ENCODE measurements around the gene PCSK4. TPM values are rescaled to one million over a fixed set of nuclear protein-coding genes. Genes with fewer than 3 reads are reported as not detected.
"Not testable (repeated sequence)": the region's sequence is repeated elsewhere in the genome, so short reads cannot be mapped to it uniquely, and the experiment has no call there.

PCSK4 gene
- total RNA-seq, 1 experiment from 2014 or later, result 9.1 TPM

DNA sequence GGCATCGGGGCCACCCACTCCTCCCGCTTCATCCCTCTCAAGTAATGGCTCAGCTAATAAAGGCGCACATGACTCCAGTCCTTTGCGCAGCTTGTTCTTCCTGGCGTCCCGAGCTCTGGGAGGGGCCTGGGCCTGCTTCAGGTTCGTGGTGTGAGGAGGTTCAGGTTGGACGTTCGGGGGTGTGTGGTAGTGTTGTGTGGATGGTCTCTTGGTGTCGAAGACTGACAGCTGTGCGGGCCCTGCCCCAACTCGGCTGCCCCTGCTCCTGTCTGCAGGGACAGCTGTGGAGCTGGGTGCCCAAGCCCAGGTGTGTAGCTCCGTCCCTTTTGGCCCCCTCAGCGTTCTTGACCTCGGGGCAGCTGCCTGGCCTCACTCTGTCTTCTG, 49.7 kb downstream of the PCSK4 start:
- H2BK12ac ChIP-seq (ENCODE audit: insufficient read length, low read depth, low read length), result no peak overlapping the region
- Mint-ChIP-seq H3K9me3 (no peaks in the 10 kb centered on the region), H3K27me3 (ENCODE audit: low read depth) (peaks cover 7% of the 10 kb centered on the region), H3K27ac (peak overlapping the region; percentile 68 to 92 (median 90); a peak in 3 of 7 replicates), H3K4me1 (peaks cover 0 to 22% of the 10 kb centered on the region in 2 experiments), H3K36me3 (ENCODE audit: insufficient read depth in 1 of 3, low read depth in 3 of 3) (peaks cover 29 to 55% (median 44%) of the 10 kb centered on the region in 3 experiments), H3K4me3 (peak overlapping the region; percentile 96 to 98)
- H2AK5ac ChIP-seq (ENCODE audit: insufficient read length, low read length), result no peak overlapping the region
- no peak for TF ChIP-seq CTCF (conservative IDR thresholded peaks at IDR 0.05)
- no peak for DNase-seq
- peaks cover 5% of the 10 kb centered on the region for H3K23me2 ChIP-seq (ENCODE audit: insufficient read length, low read depth, low read length, poor library complexity, severe bottlenecking)
- no peaks in the 10 kb centered on the region for H4K20me1 ChIP-seq (ENCODE audit: control insufficient read depth, insufficient read depth, insufficient read length)
- no peaks in the 10 kb centered on the region for H3K4me1 ChIP-seq (ENCODE audit: insufficient read depth, low read length)
- no peak overlapping the region for H3K4me2 ChIP-seq (ENCODE audit: insufficient read depth, insufficient read length, low read length)
- no peak overlapping the region for H3K4ac ChIP-seq (ENCODE audit: low read depth, low read length)
- no peak overlapping the region for H4K5ac ChIP-seq (ENCODE audit: insufficient read length, low read depth, low read length)
- H2BK20ac ChIP-seq (ENCODE audit: low read depth, low read length, poor library complexity, severe bottlenecking), result no peak overlapping the region
- no peak overlapping the region for H3K23ac ChIP-seq (ENCODE audit: insufficient read length, low read depth, low read length)
- H3T11ph ChIP-seq (ENCODE audit: low read length), result no peak overlapping the region
- no peak overlapping the region for H2BK5ac ChIP-seq (ENCODE audit: insufficient read length, low read length)
- H3K79me2 ChIP-seq (ENCODE audit: insufficient read depth, low read length), result peaks cover 11% of the 10 kb centered on the region; the same call in 1 of the 2 replicates
- H3K9ac ChIP-seq (ENCODE audit: extremely low read depth, insufficient read length, low read length), result no peak overlapping the region
- no peak overlapping the region for H2AFZ ChIP-seq (ENCODE audit: low read length)
- no peak overlapping the region for H2BK15ac ChIP-seq (ENCODE audit: low read depth, low read length)
- no peak overlapping the region for H3K56ac ChIP-seq (ENCODE audit: insufficient read length, low read depth, low read length)
- H3K14ac ChIP-seq (ENCODE audit: insufficient read depth, low read length), result no peak overlapping the region
- no CpG with 5 or more reads among the region's 15 CpGs for WGBS (ENCODE audit: extremely low coverage, insufficient read length, low lambda C conversion rate)
- H3K27me3 ChIP-seq (ENCODE audit: insufficient read depth, low read length), result no peaks in the 10 kb centered on the region
- peaks cover 12% of the 10 kb centered on the region for H3K79me1 ChIP-seq (ENCODE audit: insufficient read depth, low read depth, low read length, poor library complexity, severe bottlenecking)
- H4K91ac ChIP-seq (ENCODE audit: insufficient read length, low read depth, low read length), result no peak overlapping the region
- no peak overlapping the region for H4K8ac ChIP-seq (replicated peaks; ENCODE audit: insufficient read length, low read depth, low read length)
- no peaks in the 10 kb centered on the region for H3K9me3 ChIP-seq (ENCODE audit: control insufficient read depth, low read depth, low read length)
- H3K27ac ChIP-seq (ENCODE audit: insufficient read length, low read depth, low read length), result no peak overlapping the region
- no peak overlapping the region for H3K18ac ChIP-seq (ENCODE audit: insufficient read length, low read depth, low read length)
- H2BK120ac ChIP-seq (ENCODE audit: low read depth, low read length, poor library complexity, severe bottlenecking), result no peak overlapping the region

GRCh38 chr19:1439525-1440417, 50.4 kb downstream of the PCSK4 start:
- Mint-ChIP-seq H3K36me3 (ENCODE audit: insufficient read depth in 1 of 3, low read depth in 3 of 3) (peaks cover 32 to 58% (median 49%) of the 10 kb centered on the region in 3 experiments), H3K4me3 (peak overlapping the region; percentile 96 to 98), H3K27ac (peak overlapping the region; percentile 84 to 95 (median 94)), H3K4me1 (peaks cover 0 to 22% of the 10 kb centered on the region in 2 experiments)
- not testable (repeated sequence) for H3T11ph ChIP-seq (ENCODE audit: low read length); H3K23me2 ChIP-seq (ENCODE audit: insufficient read length, low read depth, low read length, poor library complexity, severe bottlenecking); H2BK5ac ChIP-seq (ENCODE audit: insufficient read length, low read length); H3K4me1 ChIP-seq (ENCODE audit: insufficient read depth, low read length); H3K9me3 Mint-ChIP-seq; H3K27ac ChIP-seq (ENCODE audit: insufficient read length, low read depth, low read length); H4K20me1 ChIP-seq (ENCODE audit: control insufficient read depth, insufficient read depth, insufficient read length); H3K27me3 ChIP-seq (ENCODE audit: insufficient read depth, low read length); H3K56ac ChIP-seq (ENCODE audit: insufficient read length, low read depth, low read length); H3K23ac ChIP-seq (ENCODE audit: insufficient read length, low read depth, low read length); H2BK15ac ChIP-seq (ENCODE audit: low read depth, low read length); H4K91ac ChIP-seq (ENCODE audit: insufficient read length, low read depth, low read length); H3K4ac ChIP-seq (ENCODE audit: low read depth, low read length); H3K18ac ChIP-seq (ENCODE audit: insufficient read length, low read depth, low read length); DNase-seq; H4K5ac ChIP-seq (ENCODE audit: insufficient read length, low read depth, low read length); H2BK120ac ChIP-seq (ENCODE audit: low read depth, low read length, poor library complexity, severe bottlenecking); H2BK20ac ChIP-seq (ENCODE audit: low read depth, low read length, poor library complexity, severe bottlenecking); H3K27me3 Mint-ChIP-seq (ENCODE audit: low read depth); H4K8ac ChIP-seq (replicated peaks; ENCODE audit: insufficient read length, low read depth, low read length); H2BK12ac ChIP-seq (ENCODE audit: insufficient read length, low read depth, low read length); H3K14ac ChIP-seq (ENCODE audit: insufficient read depth, low read length); H2AFZ ChIP-seq (ENCODE audit: low read length); H2AK5ac ChIP-seq (ENCODE audit: insufficient read length, low read length); H3K9me3 ChIP-seq (ENCODE audit: control insufficient read depth, low read depth, low read length)
- Histone ChIP-seq H3K9ac (ENCODE audit: extremely low read depth, insufficient read length, low read length) (peak overlapping the region; percentile 97), H3K79me1 (ENCODE audit: insufficient read depth, low read depth, low read length, poor library complexity, severe bottlenecking) (peaks cover 12% of the 10 kb centered on the region), H3K4me2 (ENCODE audit: insufficient read depth, insufficient read length, low read length) (peak overlapping the region; percentile 64), H3K79me2 (ENCODE audit: insufficient read depth, low read length) (peaks cover 11% of the 10 kb centered on the region; the same call in 1 of the 2 replicates)
- WGBS (ENCODE audit: extremely low coverage, insufficient read length, low lambda C conversion rate), result no CpG with 5 or more reads among the region's 57 CpGs
